NK-92 treated with Interleukin-12 subunit alpha and Interleukin-12 subunit beta, amount 100 ng/mL, for 24 hours (cell line): Measurements from ENCODE around the gene SLC17A9.
A peak's percentile ranks its signal among the peaks of the same experiment; 100 is the strongest.

Source experiments
- DNase-seq: peaks from one replicate; lab custom pipeline; 2025; lab: John Stamatoyannopoulos, UW

The SLC17A9 gene

GRCh38 chr20:62969179-62969760, 16.8 kb downstream of the SLC17A9 start:
- DNase-seq, result no peak

GRCh38 chr20:62969939-62970306, 17.4 kb downstream of the SLC17A9 start:
- DNase-seq, result no peak

- no peak for DNase-seq
Observed at GRCh38 chr20:62970307-62971210, 18.1 kb downstream of the SLC17A9 start.

GRCh38 chr20:62971211-62971949, 18.9 kb downstream of the SLC17A9 start:
- no peak for DNase-seq

GRCh38 chr20:62971950-62972844, 19.7 kb downstream of the SLC17A9 start:
- peak; percentile 51 for DNase-seq

GRCh38 chr20:62972845-62973745, 20.6 kb downstream of the SLC17A9 start:
- DNase-seq, result no peak

- no peak for DNase-seq
Observed at GRCh38 chr20:62975251-62975760, 22.8 kb downstream of the SLC17A9 start.

- DNase-seq, result no peak
Observed at GRCh38 chr20:62975812-62976508, 23.5 kb downstream of the SLC17A9 start.

GRCh38 chr20:62976886-62977285, 24.4 kb downstream of the SLC17A9 start:
- no peak for DNase-seq

- no peak for DNase-seq
Observed at GRCh38 chr20:62977613-62978560, 25.4 kb downstream of the SLC17A9 start.

- no peak for DNase-seq
Observed at GRCh38 chr20:62978561-62978943, 26.0 kb downstream of the SLC17A9 start.

GRCh38 chr20:62979310-62979709, 26.8 kb downstream of the SLC17A9 start:
- no peak for DNase-seq

- DNase-seq, result no peak
Observed at GRCh38 chr20:62979876-62980373, 27.4 kb downstream of the SLC17A9 start.

GRCh38 chr20:62980380-62980960, 28.0 kb downstream of the SLC17A9 start:
- no peak for DNase-seq

GRCh38 chr20:62980970-62981369, 28.5 kb downstream of the SLC17A9 start:
- no peak for DNase-seq

- no peak for DNase-seq
Observed at GRCh38 chr20:62982124-62983075, 29.9 kb downstream of the SLC17A9 start.

GRCh38 chr20:62983210-62983609, 30.7 kb downstream of the SLC17A9 start:
- no peak for DNase-seq
